ENCODE measurements around the gene ASIC4. TPM values are rescaled to one million over a fixed set of nuclear protein-coding genes. Genes with fewer than 3 reads are reported as not detected.

Gene ASIC4
- total RNA-seq, 1 experiment from 2014 or later = 0.11 TPM

GRCh38 chr2:219502618-219503017, 11.7 kb upstream of the ASIC4 start:
- H3K27ac ChIP-seq (ENCODE audit: low read length) = no peak overlapping the region
- no peak for ATAC-seq
- CTCF ChIA-PET = no interaction called here

GRCh38 chr2:219505585-219505984, 8.7 kb upstream of the ASIC4 start:
- ATAC-seq (no peak), DNase-seq (no peak)
- CTCF ChIA-PET = no interaction called here
- Histone ChIP-seq H3K9ac (ENCODE audit: low read length) (no peak overlapping the region), H2AFZ (ENCODE audit: low read length) (no peak overlapping the region), H3K27me3 (ENCODE audit: low read length) (peaks cover 5% of the 10 kb centered on the region; the same call in 1 of the 2 replicates), H3K4me1 (ENCODE audit: insufficient read depth, low read length) (no peaks in the 10 kb centered on the region; the same call in 1 of the 2 replicates), H3K9me2 (replicated peaks; ENCODE audit: low read length) (no peaks in the 10 kb centered on the region), H3K79me2 (ENCODE audit: low read length) (no peaks in the 10 kb centered on the region), H3K4me3 (ENCODE audit: low read length) (no peak overlapping the region), H4K20me1 (ENCODE audit: low read length) (no peaks in the 10 kb centered on the region), H3K4me2 (ENCODE audit: low read length) (no peak overlapping the region), H3F3A (ENCODE audit: low read length, unreplicated experiment) (no peaks in the 10 kb centered on the region), H3K27ac (ENCODE audit: low read length) (no peak overlapping the region), H3K9me3 (ENCODE audit: low read length) (no peaks in the 10 kb centered on the region), H3K36me3 (ENCODE audit: low read depth, low read length) (no peaks in the 10 kb centered on the region)
- no TSS peak for BruUV-seq (replicated peaks)
- POLR2A ChIA-PET (ENCODE audit: unreplicated experiment) = no interaction called here
- TF ChIP-seq EZH2 (IDR thresholded peaks at IDR 0.05; ENCODE audit: low read length, unreplicated experiment) = no peak
- no peak for TF ChIP-seq EZH2phosphoT487 (IDR thresholded peaks at IDR 0.05; ENCODE audit: borderline replicate concordance, low read length)
- no peak for TF ChIP-seq CTCF (conservative IDR thresholded peaks at IDR 0.05; ENCODE audit: low read depth, low read length)
- intact Hi-C loops (cut with micrococcal nuclease) = no loop called here

More at GRCh38 chr2:219502618-219503017, 11.7 kb upstream of the ASIC4 start:
- Histone ChIP-seq H3K9me3 (ENCODE audit: low read length) (no peaks in the 10 kb centered on the region), H3K4me1 (ENCODE audit: insufficient read depth, low read length) (peaks cover 16% of the 10 kb centered on the region), H3F3A (ENCODE audit: low read length, unreplicated experiment) (no peaks in the 10 kb centered on the region), H3K4me3 (ENCODE audit: low read length) (no peak overlapping the region), H3K9me2 (replicated peaks; ENCODE audit: low read length) (no peaks in the 10 kb centered on the region), H3K79me2 (ENCODE audit: low read length) (peaks cover 16% of the 10 kb centered on the region), H4K20me1 (ENCODE audit: low read length) (no peaks in the 10 kb centered on the region), H3K27me3 (ENCODE audit: low read length) (no peaks in the 10 kb centered on the region), H2AFZ (ENCODE audit: low read length) (no peak overlapping the region), H3K4me2 (ENCODE audit: low read length) (no peak overlapping the region), H3K36me3 (ENCODE audit: low read depth, low read length) (no peaks in the 10 kb centered on the region), H3K9ac (ENCODE audit: low read length) (no peak overlapping the region)
- POLR2A ChIA-PET (ENCODE audit: unreplicated experiment) = no interaction called here
- TF ChIP-seq CTCF (conservative IDR thresholded peaks at IDR 0.05; ENCODE audit: low read depth, low read length) (no peak), EZH2phosphoT487 (IDR thresholded peaks at IDR 0.05; ENCODE audit: borderline replicate concordance, low read length) (no peak), EZH2 (IDR thresholded peaks at IDR 0.05; ENCODE audit: low read length, unreplicated experiment) (no peak)
- no peak for DNase-seq
- intact Hi-C loops (cut with micrococcal nuclease) = no loop called here
- BruUV-seq (replicated peaks) = no TSS peak

- intact Hi-C loops (cut with micrococcal nuclease) = no loop called here
- DNase-seq = no peak
- Histone ChIP-seq H3K4me3 (ENCODE audit: low read length) (no peak overlapping the region), H3K79me2 (ENCODE audit: low read length) (no peaks in the 10 kb centered on the region), H3K9ac (ENCODE audit: low read length) (no peak overlapping the region), H3K27me3 (ENCODE audit: low read length) (peaks cover 12% of the 10 kb centered on the region), H2AFZ (ENCODE audit: low read length) (no peak overlapping the region), H3K9me2 (replicated peaks; ENCODE audit: low read length) (no peaks in the 10 kb centered on the region), H3K4me2 (ENCODE audit: low read length) (no peak overlapping the region), H3K4me1 (ENCODE audit: insufficient read depth, low read length) (no peaks in the 10 kb centered on the region; the same call in 1 of the 2 replicates), H4K20me1 (ENCODE audit: low read length) (no peaks in the 10 kb centered on the region), H3K36me3 (ENCODE audit: low read depth, low read length) (no peaks in the 10 kb centered on the region), H3F3A (ENCODE audit: low read length, unreplicated experiment) (no peaks in the 10 kb centered on the region), H3K9me3 (ENCODE audit: low read length) (no peaks in the 10 kb centered on the region), H3K27ac (ENCODE audit: low read length) (no peak overlapping the region)
- no peak for ATAC-seq
- TSS peak; percentile 6 for BruUV-seq (replicated peaks)
- TF ChIP-seq CTCF (conservative IDR thresholded peaks at IDR 0.05; ENCODE audit: low read depth, low read length) (no peak), EZH2phosphoT487 (IDR thresholded peaks at IDR 0.05; ENCODE audit: borderline replicate concordance, low read length) (no peak), EZH2 (IDR thresholded peaks at IDR 0.05; ENCODE audit: low read length, unreplicated experiment) (no peak)
- ChIA-PET POLR2A (ENCODE audit: unreplicated experiment) (no interaction called here), CTCF (no interaction called here)
Observed at GRCh38 chr2:219506153-219506801, 8.0 kb upstream of the ASIC4 start.

All from PC-3 (cell line).